ENCODE results near the gene ABHD16A.

DNA sequence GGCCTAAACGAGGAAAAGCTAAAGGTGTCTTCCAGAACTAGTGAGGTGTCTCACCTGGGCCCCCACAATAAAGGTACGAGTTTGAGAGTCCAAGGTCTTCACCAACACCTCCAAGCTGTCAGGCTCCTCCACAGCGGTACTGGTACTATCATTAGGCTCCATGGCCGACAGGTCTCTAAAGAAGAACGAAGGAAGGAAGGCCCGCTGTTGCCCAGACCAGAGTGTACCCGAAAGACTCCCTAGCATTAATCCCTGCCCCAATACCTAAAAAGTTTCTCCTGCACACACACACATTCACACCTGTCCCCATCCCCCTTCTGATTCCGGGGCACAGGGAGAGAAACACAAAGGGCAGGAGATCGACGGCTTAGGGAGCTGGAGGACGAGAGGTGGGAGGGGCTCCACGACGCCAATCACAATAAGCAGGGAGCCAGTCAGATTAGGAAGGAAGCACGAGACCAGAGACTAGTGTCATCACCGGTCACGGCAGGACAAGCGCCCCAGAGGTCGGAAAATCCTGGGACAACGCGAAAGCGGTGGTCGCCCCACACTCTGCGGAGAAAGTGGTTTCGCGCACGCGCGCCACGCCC, 51.4 kb downstream of the ABHD16A start:
- TF ChIP-seq CTCF (IDR thresholded peaks at IDR 0.05; ENCODE audit: poor library complexity, severe bottlenecking) (no peak), EP300 (conservative IDR thresholded peaks at IDR 0.05; ENCODE audit: poor library complexity, severe bottlenecking) (no peak), EZH2 (IDR thresholded peaks at IDR 0.05; ENCODE audit: borderline replicate concordance, insufficient read depth, low read length, poor library complexity, severe bottlenecking) (no peak), RAD21 (conservative IDR thresholded peaks at IDR 0.05) (no peak), TAF1 (IDR thresholded peaks at IDR 0.05; ENCODE audit: low read depth) (peak; percentile 65), POLR2AphosphoS5 (IDR thresholded peaks at IDR 0.05) (peak; percentile 67), MXI1 (conservative IDR thresholded peaks at IDR 0.05; ENCODE audit: poor library complexity, severe bottlenecking) (no peak)
- TF ChIP-seq, protein P1, sequence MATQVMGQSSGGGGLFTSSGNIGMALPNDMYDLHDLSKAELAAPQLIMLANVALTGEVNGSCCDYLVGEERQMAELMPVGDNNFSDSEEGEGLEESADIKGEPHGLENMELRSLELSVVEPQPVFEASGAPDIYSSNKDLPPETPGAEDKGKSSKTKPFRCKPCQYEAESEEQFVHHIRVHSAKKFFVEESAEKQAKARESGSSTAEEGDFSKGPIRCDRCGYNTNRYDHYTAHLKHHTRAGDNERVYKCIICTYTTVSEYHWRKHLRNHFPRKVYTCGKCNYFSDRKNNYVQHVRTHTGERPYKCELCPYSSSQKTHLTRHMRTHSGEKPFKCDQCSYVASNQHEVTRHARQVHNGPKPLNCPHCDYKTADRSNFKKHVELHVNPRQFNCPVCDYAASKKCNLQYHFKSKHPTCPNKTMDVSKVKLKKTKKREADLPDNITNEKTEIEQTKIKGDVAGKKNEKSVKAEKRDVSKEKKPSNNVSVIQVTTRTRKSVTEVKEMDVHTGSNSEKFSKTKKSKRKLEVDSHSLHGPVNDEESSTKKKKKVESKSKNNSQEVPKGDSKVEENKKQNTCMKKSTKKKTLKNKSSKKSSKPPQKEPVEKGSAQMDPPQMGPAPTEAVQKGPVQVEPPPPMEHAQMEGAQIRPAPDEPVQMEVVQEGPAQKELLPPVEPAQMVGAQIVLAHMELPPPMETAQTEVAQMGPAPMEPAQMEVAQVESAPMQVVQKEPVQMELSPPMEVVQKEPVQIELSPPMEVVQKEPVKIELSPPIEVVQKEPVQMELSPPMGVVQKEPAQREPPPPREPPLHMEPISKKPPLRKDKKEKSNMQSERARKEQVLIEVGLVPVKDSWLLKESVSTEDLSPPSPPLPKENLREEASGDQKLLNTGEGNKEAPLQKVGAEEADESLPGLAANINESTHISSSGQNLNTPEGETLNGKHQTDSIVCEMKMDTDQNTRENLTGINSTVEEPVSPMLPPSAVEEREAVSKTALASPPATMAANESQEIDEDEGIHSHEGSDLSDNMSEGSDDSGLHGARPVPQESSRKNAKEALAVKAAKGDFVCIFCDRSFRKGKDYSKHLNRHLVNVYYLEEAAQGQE (IDR thresholded peaks at IDR 0.05; ENCODE audit: borderline replicate concordance), result peak; percentile 62

Data from neural cell (in vitro differentiated cells).